ENCODE measurements around the gene TTLL10.

Gene TTLL10

GRCh38 chr1:1210726-1211540 lies 37.3 kb downstream of the TTLL10 start:
- TF ChIP-seq CTCF (IDR thresholded peaks at IDR 0.05; ENCODE audit: low read depth, low read length): no peak
- no peak overlapping the region for H3K4me3 ChIP-seq (replicated peaks in 1 of 2; ENCODE audit: low read depth in 2 of 2, low read length in 2 of 2)
- DNase-seq (ENCODE audit: low read depth in 2 of 2): no peak

DNA sequence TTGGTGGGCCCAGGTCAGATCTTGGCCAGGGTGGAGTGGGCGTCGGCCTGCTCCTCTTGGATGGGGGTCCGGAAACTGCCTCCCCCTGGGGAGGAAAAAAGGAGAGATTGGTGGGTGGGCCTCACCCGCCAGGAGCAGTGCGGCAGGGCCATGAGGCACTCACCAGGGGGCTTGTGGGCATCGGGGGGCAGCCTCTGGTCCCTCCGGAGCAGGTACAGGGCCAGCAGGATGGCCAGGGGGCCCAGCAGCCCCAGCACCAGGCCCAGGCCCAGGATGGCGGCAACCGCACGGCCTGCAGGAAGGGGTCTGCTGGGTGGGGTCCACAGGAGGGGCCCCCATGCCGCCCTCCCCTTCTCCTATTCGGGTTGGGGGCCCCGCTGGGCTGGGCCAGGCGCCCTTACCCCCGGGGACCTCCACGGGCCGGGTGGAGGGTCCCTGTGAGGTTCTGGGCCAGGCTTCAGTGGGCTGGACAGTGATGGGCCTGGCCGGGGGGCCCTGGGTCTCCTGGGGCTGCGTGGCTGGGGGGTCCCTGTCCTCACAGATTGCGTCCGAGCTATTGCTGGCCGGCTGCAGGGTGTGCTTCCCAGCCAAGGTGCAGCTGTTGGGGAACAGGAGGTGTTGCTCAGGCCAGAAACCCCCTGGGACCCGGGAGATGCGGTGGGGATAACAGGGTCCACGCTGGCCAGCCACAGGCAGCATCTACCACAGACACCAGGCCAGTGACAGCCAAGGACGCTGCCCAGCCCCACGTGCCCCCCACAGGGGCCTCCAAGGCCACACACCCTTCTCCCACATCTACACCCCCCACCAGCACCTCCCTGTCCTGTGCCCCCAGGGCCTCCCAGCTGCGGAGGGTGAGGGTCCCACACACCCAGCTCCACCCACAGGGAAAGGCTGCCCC lies 38.1 kb downstream of the TTLL10 start:
- no peak for DNase-seq (ENCODE audit: low read depth in 2 of 2)

GRCh38 chr1:1212780-1213344 lies 39.2 kb downstream of the TTLL10 start:
- DNase-seq (ENCODE audit: low read depth in 2 of 2): peak in 1 of 2 donors; percentile 29
- TF ChIP-seq CTCF (IDR thresholded peaks at IDR 0.05; ENCODE audit: low read depth, low read length): no peak
- no peak overlapping the region for H3K4me3 ChIP-seq (replicated peaks in 1 of 2; ENCODE audit: low read depth in 2 of 2, low read length in 2 of 2)

More for the DNA sequence above, 38.1 kb downstream of the TTLL10 start:
- no peak for TF ChIP-seq CTCF (IDR thresholded peaks at IDR 0.05; ENCODE audit: low read depth, low read length)
- no peak overlapping the region for H3K4me3 ChIP-seq (replicated peaks in 1 of 2; ENCODE audit: low read depth in 2 of 2, low read length in 2 of 2)

GRCh38 chr1:1213345-1214265 lies 39.9 kb downstream of the TTLL10 start, which contains the start of gene TNFRSF4:
Gene TNFRSF4 (minus strand): TSS chr1:1214153. CDS start chr1:1214127, 26 bp downstream.
- no peak for DNase-seq (ENCODE audit: low read depth in 2 of 2)
- no peak for TF ChIP-seq CTCF (IDR thresholded peaks at IDR 0.05; ENCODE audit: low read depth, low read length)
- no peak within 1 kb of the TSS for H3K4me3 ChIP-seq (replicated peaks in 1 of 2; ENCODE audit: low read depth in 2 of 2, low read length in 2 of 2)

DNA sequence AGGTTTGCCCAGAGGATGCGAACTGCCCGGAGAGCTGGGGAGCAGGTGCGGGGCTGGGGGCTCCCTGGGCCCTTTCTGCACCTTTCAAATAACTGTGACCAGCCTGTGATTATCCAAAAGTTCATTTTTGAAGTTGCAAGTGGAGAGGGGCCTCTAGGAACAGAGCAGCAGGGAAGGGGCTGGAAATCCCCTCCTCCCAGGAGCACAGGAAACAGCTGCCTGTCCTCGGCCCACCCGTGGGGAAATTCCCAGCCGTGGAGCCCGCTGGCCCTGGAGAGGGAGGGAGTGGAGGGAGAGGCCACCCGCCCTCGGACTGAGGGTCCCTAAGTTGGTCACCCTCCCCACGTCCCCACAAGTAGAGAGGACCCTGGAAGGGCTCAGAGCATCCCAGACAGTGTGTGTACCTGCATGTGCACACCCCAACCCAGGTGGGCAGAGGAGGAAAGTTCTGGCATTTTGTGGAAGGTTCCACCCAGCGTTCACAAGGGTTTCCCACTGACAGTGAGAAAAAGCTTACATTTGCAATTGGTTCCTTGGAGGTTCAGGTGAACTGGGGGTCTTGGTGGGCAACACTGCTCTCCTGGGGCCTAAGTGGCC lies 41.5 kb downstream of the TTLL10 start:
- TF ChIP-seq CTCF (IDR thresholded peaks at IDR 0.05; ENCODE audit: low read depth, low read length): no peak
- DNase-seq (ENCODE audit: low read depth in 2 of 2): no peak
- no peak overlapping the region for H3K4me3 ChIP-seq (replicated peaks in 1 of 2; ENCODE audit: low read depth in 2 of 2, low read length in 2 of 2)
